Activated CD4-positive, alpha-beta memory T cell treated with anti-CD3 and anti-CD28 coated beads for 36 hours (primary cell): ENCODE results near the gene LRRC37A. TPM values are rescaled to one million over a fixed set of nuclear protein-coding genes. Genes with fewer than 3 reads are reported as not detected.
"Not testable (repeated sequence)": the region's sequence is repeated elsewhere in the genome, so short reads cannot be mapped to it uniquely, and the experiment has no call there.

Source experiments
- CTCF ChIA-PET: fragments of 350-600 bp; sonication (Branson Sonifier 250); formaldehyde crosslinking; loops from one replicate; lab custom pipeline; 2021; ENCODE audit warnings: antibody characterized with exemption, inconsistent platforms; lab: Charles Lee
- POLR2A ChIA-PET: fragments of 350-600 bp; sonication (Branson Sonifier 250); formaldehyde crosslinking; loops from one replicate; lab custom pipeline; 2021; ENCODE audit warnings: antibody characterized with exemption; lab: Charles Lee
- DNase-seq: peaks from one replicate; pipeline ENCODE4 v3.0.0-alpha.2; 2020
- H3K27ac Mint-ChIP-seq: one replicate; pipeline ENCODE4 v1.8.0; 2021; ENCODE audit warnings: mixed read lengths
- H3K27me3 Mint-ChIP-seq: one replicate; pipeline ENCODE4 v1.8.0; 2021; ENCODE audit warnings: mixed read lengths
- H3K36me3 Mint-ChIP-seq: one replicate; pipeline ENCODE4 v1.8.0; 2021; ENCODE audit warnings: mixed read lengths
- H3K4me1 Mint-ChIP-seq: one replicate; pipeline ENCODE4 v1.8.0; 2021; ENCODE audit warnings: low read depth, mixed read lengths
- H3K4me3 Mint-ChIP-seq: one replicate; pipeline ENCODE4 v1.8.0; 2021; ENCODE audit warnings: mild to moderate bottlenecking, mixed read lengths
- H3K9me3 Mint-ChIP-seq: one replicate; pipeline ENCODE4 v1.8.0; 2021; ENCODE audit warnings: mixed read lengths
- intact Hi-C: fragments of 100-400 bp; cut with micrococcal nuclease; formaldehyde crosslinking; loops from one replicate; pipeline ENCODE4 v1.15.1; 2023
- total RNA-seq, 2 experiments: library from RNA; stranded (reverse); gene quantifications; one replicate each; pipeline ENCODE4 v1.2.3, GENCODE V29; 2021

LRRC37A gene
- total RNA-seq: 1 to 10 TPM; 2.0 to 4.1 TPM

- H3K9me3 Mint-ChIP-seq, CTCF ChIA-PET, H3K4me1 Mint-ChIP-seq, POLR2A ChIA-PET, DNase-seq, H3K36me3 Mint-ChIP-seq, H3K4me3 Mint-ChIP-seq, intact Hi-C loops, H3K27me3 Mint-ChIP-seq, H3K27ac Mint-ChIP-seq: not testable (repeated sequence)
Observed at GRCh38 chr17:46294831-46295230, at the start of gene LRRC37A. LRRC37A (plus strand) TSS chr17:46295131; CDS start chr17:46295134, 3 bp downstream.

- H3K36me3 Mint-ChIP-seq, H3K9me3 Mint-ChIP-seq, POLR2A ChIA-PET, DNase-seq, intact Hi-C loops, H3K4me3 Mint-ChIP-seq, H3K4me1 Mint-ChIP-seq, H3K27me3 Mint-ChIP-seq, H3K27ac Mint-ChIP-seq: not testable (repeated sequence)
- CTCF ChIA-PET: interaction anchor here (0.9 kb wide), 1 partner anchor 21 kb away, joined by 3 read pairs; no protein-coding TSS in a partner anchor
Observed at GRCh38 chr17:46249153-46249552, 45.8 kb upstream of the LRRC37A start.

DNA sequence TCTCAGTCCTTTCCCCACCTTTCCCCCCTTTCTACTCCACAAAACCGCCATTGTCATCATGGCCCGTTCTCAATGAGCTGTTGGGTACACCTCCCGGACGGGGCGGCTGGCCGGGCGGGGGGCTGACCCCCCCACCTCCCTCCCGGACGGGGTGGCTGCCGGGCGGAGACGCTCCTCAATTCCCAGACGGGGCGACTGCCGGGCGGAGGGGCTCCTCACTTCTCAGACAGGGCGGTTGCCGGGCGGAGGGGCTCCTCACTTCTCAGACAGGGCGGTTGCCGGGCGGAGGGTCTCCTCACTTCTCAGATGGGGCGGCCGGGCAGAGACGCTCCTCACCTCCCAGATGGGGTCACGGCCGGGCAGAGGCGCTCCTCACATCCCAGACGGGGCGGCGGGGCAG is 42.1 kb upstream of the LRRC37A start:
- intact Hi-C loops: loop anchor here (5.0 kb wide), 1 partner anchor 661 kb away; no protein-coding TSS in a partner anchor
- H3K9me3 Mint-ChIP-seq, H3K4me3 Mint-ChIP-seq, POLR2A ChIA-PET, H3K27me3 Mint-ChIP-seq, CTCF ChIA-PET, H3K27ac Mint-ChIP-seq, H3K4me1 Mint-ChIP-seq, H3K36me3 Mint-ChIP-seq, DNase-seq: not testable (repeated sequence)

GRCh38 chr17:46253722-46254121 is 41.2 kb upstream of the LRRC37A start:
- H3K36me3 Mint-ChIP-seq, H3K9me3 Mint-ChIP-seq, H3K27me3 Mint-ChIP-seq, H3K4me1 Mint-ChIP-seq, POLR2A ChIA-PET, H3K4me3 Mint-ChIP-seq, H3K27ac Mint-ChIP-seq: not testable (repeated sequence)
- CTCF ChIA-PET: interaction anchor here (1.2 kb wide), 1 partner anchor 661 kb away, joined by 4 read pairs; no protein-coding TSS in a partner anchor
- intact Hi-C loops: loop anchor here (5.0 kb wide), 1 partner anchor 661 kb away; no protein-coding TSS in a partner anchor
- peak; percentile 93 for DNase-seq

- intact Hi-C loops: loop anchor here (5.0 kb wide), 1 partner anchor 662 kb away; no protein-coding TSS in a partner anchor
- CTCF ChIA-PET: interaction anchor here (1.2 kb wide), 1 partner anchor 661 kb away, joined by 4 read pairs; no protein-coding TSS in a partner anchor
Observed at GRCh38 chr17:46254215-46254614, 40.7 kb upstream of the LRRC37A start.

GRCh38 chr17:46256369-46256768 is 38.6 kb upstream of the LRRC37A start:
- H3K4me1 Mint-ChIP-seq, DNase-seq, H3K4me3 Mint-ChIP-seq, H3K9me3 Mint-ChIP-seq, H3K27me3 Mint-ChIP-seq, H3K36me3 Mint-ChIP-seq, POLR2A ChIA-PET, intact Hi-C loops, H3K27ac Mint-ChIP-seq: not testable (repeated sequence)
- CTCF ChIA-PET: interaction anchor here (1.1 kb wide), 1 partner anchor 667 kb away, joined by 3 read pairs; no protein-coding TSS in a partner anchor

More at GRCh38 chr17:46254215-46254614, 40.7 kb upstream of the LRRC37A start:
- H3K9me3 Mint-ChIP-seq, H3K27ac Mint-ChIP-seq, H3K4me3 Mint-ChIP-seq, POLR2A ChIA-PET, H3K4me1 Mint-ChIP-seq, H3K27me3 Mint-ChIP-seq, DNase-seq, H3K36me3 Mint-ChIP-seq: not testable (repeated sequence)

DNA sequence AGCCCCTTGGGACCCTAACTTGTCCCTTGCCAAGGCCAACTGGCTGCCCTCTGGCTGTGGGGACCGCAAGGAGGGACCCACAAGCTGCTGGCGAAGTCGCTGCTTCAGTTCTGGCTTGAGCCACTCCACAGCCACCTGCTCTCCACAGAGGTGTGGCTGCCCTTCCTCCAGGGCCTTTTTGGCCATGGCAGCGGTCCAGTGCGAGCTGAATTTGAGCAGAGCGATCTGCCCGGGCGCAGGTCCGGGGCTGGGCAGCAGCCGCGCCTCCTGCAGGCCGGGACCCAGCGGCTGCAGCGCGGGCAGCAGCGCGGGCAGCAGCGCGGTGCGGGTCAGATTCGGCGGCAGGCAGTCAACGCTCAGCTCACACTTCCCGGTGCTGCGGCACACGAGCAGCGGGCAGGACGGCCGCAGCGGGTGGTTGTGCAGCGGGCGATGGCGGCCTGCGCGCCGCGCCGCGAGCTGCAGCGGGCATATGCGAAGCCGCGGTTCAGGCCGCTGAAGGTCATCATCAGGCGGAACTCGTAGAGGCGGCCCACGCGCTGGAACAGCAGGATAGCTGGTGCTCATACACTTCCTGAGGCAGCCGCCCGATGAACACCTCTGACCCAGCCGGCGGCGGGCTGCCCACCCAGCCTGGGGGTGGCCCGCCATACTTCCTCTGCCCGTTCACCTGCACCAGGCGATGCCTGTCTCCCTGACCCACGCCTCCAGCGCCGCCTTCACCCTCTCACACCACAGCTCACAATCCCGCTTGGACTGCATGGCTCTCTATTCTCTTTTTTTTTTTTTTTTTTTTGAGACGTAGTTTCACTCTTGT is 34.9 kb upstream of the LRRC37A start:
- H3K27ac Mint-ChIP-seq, POLR2A ChIA-PET: not testable (repeated sequence)
- peaks cover 15% of the 10 kb centered on the region for H3K4me1 Mint-ChIP-seq

DNA sequence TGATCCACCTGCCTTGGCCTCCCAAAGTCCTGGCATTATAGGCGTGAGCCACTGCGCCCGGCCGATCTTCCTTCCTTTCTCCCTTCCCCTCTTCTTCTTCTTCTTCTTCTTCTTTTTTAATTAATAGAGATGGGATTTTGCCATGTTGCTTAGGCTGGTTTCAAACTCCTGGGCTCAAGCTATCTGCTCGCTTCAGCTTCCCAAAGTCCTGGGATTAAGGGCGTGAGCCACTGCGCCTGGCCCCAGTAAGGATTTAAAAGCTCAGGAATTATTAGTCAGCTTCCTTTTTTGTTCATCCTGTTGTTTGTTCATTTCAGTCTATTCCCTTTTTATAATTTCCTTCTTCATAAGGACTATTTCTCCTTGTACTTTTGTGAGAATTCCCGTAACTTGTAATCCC is 32.7 kb upstream of the LRRC37A start:
- CTCF ChIA-PET: interaction anchor here (0.9 kb wide), 1 partner anchor 69 kb away, joined by 3 read pairs; the partner anchor contains the start of gene KANSL1
- Mint-ChIP-seq H3K27ac (no peak overlapping the region), H3K4me1 (peaks cover 28% of the 10 kb centered on the region), H3K4me3 (no peak overlapping the region), H3K9me3 (no peaks in the 10 kb centered on the region), H3K36me3 (no peaks in the 10 kb centered on the region), H3K27me3 (peaks cover 13% of the 10 kb centered on the region)
- POLR2A ChIA-PET: no interaction called here
- DNase-seq: no peak
- intact Hi-C loops: no loop called here

More for the DNA sequence above, 34.9 kb upstream of the LRRC37A start:
- H3K9me3 Mint-ChIP-seq, H3K36me3 Mint-ChIP-seq, H3K27me3 Mint-ChIP-seq, intact Hi-C loops: not testable (repeated sequence)
- DNase-seq: peak; percentile 36
- CTCF ChIA-PET: interaction anchor here (0.6 to 1.2 kb wide), 4 partner anchors 15 to 667 kb away, joined by 3 to 5 read pairs (median 3); no protein-coding TSS in a partner anchor
- peak overlapping the region; percentile 64 for H3K4me3 Mint-ChIP-seq

- H3K4me1 Mint-ChIP-seq: peaks cover 32% of the 10 kb centered on the region
- H3K36me3 Mint-ChIP-seq: no peaks in the 10 kb centered on the region
- ChIA-PET CTCF (no interaction called here), POLR2A (interaction anchor here (1.4 kb wide), 1 partner anchor 682 kb away, joined by 3 read pairs; no protein-coding TSS in a partner anchor)
- no peaks in the 10 kb centered on the region for H3K9me3 Mint-ChIP-seq
- peak overlapping the region; percentile 14 for H3K27ac Mint-ChIP-seq
- intact Hi-C loops: no loop called here
- no peak overlapping the region for H3K4me3 Mint-ChIP-seq
- H3K27me3 Mint-ChIP-seq: peaks cover 20% of the 10 kb centered on the region
- peak; percentile 44 for DNase-seq
Observed at GRCh38 chr17:46264456-46265198, 30.3 kb upstream of the LRRC37A start.

DNA sequence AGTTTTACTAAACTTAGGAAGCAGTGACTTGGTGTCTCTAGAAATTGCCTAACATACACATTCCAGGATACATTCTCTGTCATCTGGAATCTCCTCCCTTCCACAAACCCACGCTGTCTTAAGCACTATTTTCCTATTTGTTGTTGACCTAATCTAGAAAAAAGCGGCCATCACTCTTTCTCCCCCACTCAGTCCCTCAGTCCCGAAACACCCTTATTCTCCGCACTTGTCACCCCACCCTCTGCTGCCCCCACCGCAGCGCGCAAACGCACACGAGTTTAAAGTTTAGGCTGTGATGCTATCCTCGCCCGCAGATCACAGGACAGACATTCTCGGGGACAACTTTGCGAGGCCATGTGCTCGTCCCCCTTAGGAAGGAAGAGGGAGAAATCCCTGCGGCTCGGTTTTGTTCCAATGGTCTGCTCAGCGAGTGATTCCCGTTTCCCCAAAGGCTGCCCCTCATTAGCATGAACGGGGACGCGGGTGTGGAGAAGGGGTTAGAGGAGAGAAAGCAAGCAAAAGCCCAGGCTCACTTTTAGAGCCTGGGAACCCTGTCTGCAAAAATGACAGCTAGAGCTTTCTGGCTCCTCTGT is 28.8 kb upstream of the LRRC37A start:
- Mint-ChIP-seq H3K27ac (peak overlapping the region; percentile 25), H3K4me1 (peaks cover 29% of the 10 kb centered on the region), H3K27me3 (peaks cover 15% of the 10 kb centered on the region), H3K4me3 (peak overlapping the region; percentile 79)
- ChIA-PET CTCF (interaction anchor here (0.6 kb wide), 1 partner anchor 124 kb away, joined by 3 read pairs; no protein-coding TSS in a partner anchor), POLR2A (interaction anchor here (1.4 to 2.0 kb wide), 3 partner anchors 73 to 684 kb away, joined by 3 to 8 read pairs (median 3); partner anchors contain the start of gene KANSL1)
- not testable (repeated sequence) for H3K9me3 Mint-ChIP-seq, H3K36me3 Mint-ChIP-seq
- intact Hi-C loops: loop anchor here (2.0 kb wide), 2 partner anchors 17 to 71 kb away; no protein-coding TSS in a partner anchor
- DNase-seq: peak; percentile 27
